DLD1 (cell line): Measurements from ENCODE around the gene TIMM10.

ENCODE experiments used
- in situ Hi-C: cut with HindIII; loops from 2 replicates; pipeline ENCODE4 v1.10.0; 2017; ENCODE audit warnings: low sequenced_read_pairs

The TIMM10 gene

GRCh38 chr11:57530596-57531507 lies at the start of gene TIMM10:
TIMM10 (minus strand) TSS chr11:57530754; CDS start chr11:57530189, 565 bp downstream.
- in situ Hi-C loops = loop anchor here (10.0 kb wide), 1 partner anchor 104 kb away; no protein-coding TSS in a partner anchor

GRCh38 chr11:57574061-57574460 lies 43.5 kb upstream of the TIMM10 start:
- in situ Hi-C loops = no loop called here

GRCh38 chr11:57571606-57572005 lies 41.1 kb upstream of the TIMM10 start:
- in situ Hi-C loops = no loop called here

GRCh38 chr11:57568330-57568766 lies 37.8 kb upstream of the TIMM10 start:
- in situ Hi-C loops = no loop called here

GRCh38 chr11:57567515-57568329 lies 37.2 kb upstream of the TIMM10 start, which contains the start of gene UBE2L6:
UBE2L6 (minus strand) TSS chr11:57567672; CDS start chr11:57567611, 61 bp downstream.
- in situ Hi-C loops = no loop called here

- in situ Hi-C loops = no loop called here
These were observed 36.5 kb upstream of the TIMM10 start for GRCh38 chr11:57566905-57567514.

- in situ Hi-C loops = no loop called here
These were observed 35.7 kb upstream of the TIMM10 start for GRCh38 chr11:57566005-57566904.

- in situ Hi-C loops = no loop called here
These were observed 32.0 kb upstream of the TIMM10 start for GRCh38 chr11:57562596-57562995.

GRCh38 chr11:57560146-57560545 lies 29.6 kb upstream of the TIMM10 start:
- in situ Hi-C loops = no loop called here

- in situ Hi-C loops = no loop called here
These were observed 25.5 kb upstream of the TIMM10 start for GRCh38 chr11:57556041-57556440.

GRCh38 chr11:57555393-57555792 lies 24.8 kb upstream of the TIMM10 start:
- in situ Hi-C loops = no loop called here

- in situ Hi-C loops = no loop called here
These were observed 21.9 kb upstream of the TIMM10 start for GRCh38 chr11:57552479-57552878.

- in situ Hi-C loops = no loop called here
These were observed 21.4 kb upstream of the TIMM10 start for GRCh38 chr11:57551941-57552340.

- in situ Hi-C loops = no loop called here
These were observed 19.4 kb upstream of the TIMM10 start for GRCh38 chr11:57549983-57550382.

GRCh38 chr11:57547854-57548377 lies 17.4 kb upstream of the TIMM10 start:
- in situ Hi-C loops = no loop called here

GRCh38 chr11:57546869-57547475 lies 16.4 kb upstream of the TIMM10 start:
- in situ Hi-C loops = no loop called here

GRCh38 chr11:57546451-57546850 lies 15.9 kb upstream of the TIMM10 start:
- in situ Hi-C loops = no loop called here

GRCh38 chr11:57545883-57546282 lies 15.3 kb upstream of the TIMM10 start:
- in situ Hi-C loops = no loop called here

- in situ Hi-C loops = no loop called here
These were observed 14.0 kb upstream of the TIMM10 start for GRCh38 chr11:57544566-57544965.
